GM11168 (cell line): ENCODE results near the gene ZNF710.

Source experiments
- in situ Hi-C: fragments of 300-500 bp; cut with MboI; formaldehyde crosslinking; loops from one replicate; pipeline ENCODE4 v1.12.0; 2022; ENCODE audit warnings: low sequenced_read_pairs; ENCODE audit not compliant: unreplicated experiment

Gene ZNF710

DNA sequence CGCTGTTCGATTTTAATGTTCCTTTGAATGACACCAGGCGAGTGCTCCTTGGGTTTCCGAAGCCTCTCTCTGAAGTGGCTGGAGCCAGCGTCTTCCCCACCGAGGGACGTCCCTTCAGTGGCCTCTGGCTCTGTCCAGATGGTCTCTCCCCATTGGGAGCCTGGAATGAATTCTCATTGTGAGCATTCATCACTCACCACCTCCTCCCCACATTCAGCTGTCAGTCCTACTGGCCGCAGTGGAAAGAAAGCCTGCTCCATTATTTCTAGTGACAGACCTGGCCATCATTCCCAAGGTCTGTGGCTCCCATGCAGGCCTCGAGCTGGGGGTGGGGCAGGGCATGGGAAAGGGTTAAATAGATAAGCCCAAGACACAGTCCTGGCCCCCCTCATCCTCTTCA, 35.2 kb downstream of the ZNF710 start:
- in situ Hi-C loops: no loop called here

DNA sequence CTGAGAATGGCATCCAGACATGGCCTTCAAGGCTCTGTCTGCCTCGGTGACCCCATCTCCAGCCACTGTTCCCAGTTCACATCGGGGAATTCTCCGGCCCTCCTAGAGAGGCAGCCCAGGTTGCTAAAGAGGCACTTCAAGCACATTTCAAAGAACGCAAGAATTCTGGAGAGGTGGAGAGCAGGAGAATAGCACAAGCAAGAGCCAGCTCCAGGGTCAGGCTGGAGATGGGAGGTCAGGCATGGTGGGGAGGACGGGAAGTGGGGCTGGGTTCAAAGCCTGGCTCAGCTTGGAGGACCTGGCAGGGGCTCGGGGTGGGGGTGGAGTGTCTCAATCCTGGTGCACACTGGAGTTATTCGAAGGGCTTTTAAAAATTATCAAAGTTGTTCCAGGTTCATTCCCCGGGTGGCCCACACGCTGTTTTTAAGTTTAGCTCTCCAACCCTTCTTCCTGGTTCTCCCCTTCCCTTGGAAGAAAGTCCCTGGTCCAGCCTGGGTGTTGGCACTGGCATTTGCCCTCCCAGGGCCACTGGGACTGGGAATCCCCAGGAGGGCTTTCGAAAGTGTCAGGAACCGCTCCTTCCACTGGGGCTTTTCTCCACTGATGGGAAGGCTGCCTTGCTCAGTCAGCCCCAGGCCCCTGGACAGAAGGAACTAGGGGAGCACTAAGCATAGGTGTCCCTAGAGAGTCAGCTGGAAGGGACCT, 35.8 kb downstream of the ZNF710 start:
- in situ Hi-C loops: no loop called here

DNA sequence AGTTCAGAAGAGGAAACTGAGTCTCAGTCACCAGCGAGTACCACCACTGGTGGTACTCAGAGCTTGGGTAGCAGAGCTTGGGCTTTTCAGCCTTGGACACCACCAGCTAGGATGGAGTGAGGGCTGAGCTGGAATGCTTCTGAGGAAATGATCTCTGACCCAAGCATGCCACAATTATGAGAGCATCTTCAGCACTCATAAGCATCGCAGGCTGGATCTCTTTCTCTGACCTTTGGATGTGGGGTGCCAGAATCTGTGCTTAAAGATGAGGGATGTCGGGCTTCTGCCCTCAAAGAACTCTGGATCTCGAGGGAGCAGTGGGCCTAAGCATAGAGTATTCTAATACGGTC, 36.4 kb downstream of the ZNF710 start:
- in situ Hi-C loops: no loop called here

DNA sequence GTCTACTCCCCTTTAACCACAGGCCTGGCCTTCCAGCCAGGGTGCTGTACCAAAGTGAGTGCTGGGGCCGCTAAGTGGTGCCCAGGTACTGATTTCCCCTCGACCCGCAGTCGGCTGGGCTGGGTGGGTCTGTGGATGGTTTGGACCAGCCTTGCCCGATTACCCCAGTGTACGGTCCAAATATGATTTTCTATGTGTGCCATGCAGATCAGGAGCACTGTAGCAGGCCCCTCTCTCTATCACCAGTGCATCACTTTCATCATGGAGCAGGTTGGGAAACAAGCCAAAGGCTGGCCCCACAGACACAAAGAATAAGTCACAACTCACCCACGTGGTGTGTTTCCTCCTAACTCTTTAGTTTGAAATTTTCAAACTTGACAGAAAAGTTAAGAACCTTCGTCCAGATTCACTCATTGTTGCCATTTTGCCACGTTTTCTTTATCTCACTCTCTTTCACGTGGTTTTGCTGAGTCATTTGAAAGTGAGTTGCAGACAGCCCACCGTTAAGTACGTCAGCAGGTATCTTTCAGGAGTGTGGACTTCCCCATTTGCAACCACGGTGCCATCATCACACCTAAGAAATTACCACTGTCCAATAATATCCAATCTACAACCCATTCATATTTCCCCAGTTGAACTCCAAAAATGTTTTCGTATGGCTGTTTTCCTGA, 37.0 kb downstream of the ZNF710 start:
- in situ Hi-C loops: no loop called here

DNA sequence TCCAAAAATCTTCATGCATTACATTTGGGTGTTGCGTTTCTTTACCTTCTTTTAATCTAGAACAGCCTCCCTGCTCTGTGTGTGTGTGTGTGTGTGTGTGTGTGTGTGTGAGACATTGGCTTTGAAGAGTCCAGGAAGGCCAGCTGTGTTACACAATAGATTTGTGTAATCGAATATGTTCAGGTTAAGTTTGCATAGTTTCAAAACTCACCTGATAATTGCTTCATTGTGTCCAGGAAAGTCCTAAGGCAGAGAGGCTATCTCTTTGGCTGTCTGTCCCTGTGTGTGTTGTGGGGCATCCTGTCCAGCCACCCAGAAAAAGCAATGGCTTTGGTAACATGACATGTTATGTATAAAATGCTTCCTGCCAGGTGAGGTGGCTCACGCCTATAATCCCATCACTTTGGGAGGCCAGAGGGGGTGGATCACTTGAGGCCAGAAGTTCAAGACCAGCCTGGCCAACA, 37.5 kb downstream of the ZNF710 start:
- in situ Hi-C loops: no loop called here

DNA sequence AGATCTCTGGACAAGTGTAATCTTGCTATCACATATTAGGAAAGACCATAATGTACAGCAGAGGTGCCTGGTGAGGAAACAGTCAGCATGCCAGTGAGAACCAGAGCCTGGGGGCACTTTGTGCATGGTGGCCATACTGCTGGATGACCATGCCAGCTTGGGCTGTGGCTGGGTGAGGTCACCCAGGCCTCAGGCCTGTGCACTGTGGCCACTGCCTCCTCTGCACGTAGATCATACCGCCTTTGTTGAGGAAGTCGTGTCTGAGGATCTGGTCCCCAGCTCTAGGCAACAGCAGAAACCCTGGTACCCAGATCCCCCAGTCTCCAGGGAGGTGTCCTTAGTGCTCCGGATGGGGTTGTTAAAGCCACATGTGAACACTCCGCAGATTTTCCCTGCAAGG, 38.9 kb downstream of the ZNF710 start:
- in situ Hi-C loops: no loop called here

DNA sequence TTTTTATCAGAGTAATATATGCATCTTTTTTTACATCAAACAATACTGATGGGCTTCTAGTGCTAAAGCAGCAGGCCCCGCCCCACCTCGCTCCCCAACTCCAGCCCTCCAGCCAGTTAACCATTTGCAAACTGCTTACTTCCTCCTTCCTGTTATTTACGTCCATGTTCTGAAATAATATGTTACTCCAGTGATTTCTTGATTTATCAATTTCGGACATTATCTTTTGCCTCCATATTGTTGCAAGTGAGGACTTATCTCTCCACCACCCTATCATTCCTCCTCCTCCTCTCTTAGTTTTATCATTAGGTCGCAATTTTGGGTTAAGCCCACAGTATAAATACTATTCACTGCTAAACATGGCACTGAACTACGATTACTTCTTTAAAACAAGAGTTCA, 39.5 kb downstream of the ZNF710 start:
- in situ Hi-C loops: no loop called here

DNA sequence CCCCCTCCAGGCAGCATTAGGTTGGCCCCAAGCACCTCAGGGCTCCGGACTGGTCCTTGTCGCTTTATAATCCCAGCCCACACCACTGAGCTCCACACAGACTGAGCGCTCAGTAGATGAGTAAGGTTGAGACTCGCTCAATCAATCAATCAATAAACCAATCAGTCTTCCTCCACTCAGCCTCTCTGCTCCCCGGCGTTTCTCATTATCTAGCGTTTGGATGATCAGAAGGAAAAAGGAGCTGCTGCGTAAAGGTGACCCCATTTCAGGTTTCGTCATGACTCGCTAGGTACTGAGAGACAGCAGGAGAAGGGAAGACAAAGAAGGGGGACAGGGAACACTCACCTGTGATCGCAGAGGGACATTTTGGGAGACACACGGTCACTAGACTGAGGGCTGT, 41.2 kb downstream of the ZNF710 start:
- in situ Hi-C loops: no loop called here

DNA sequence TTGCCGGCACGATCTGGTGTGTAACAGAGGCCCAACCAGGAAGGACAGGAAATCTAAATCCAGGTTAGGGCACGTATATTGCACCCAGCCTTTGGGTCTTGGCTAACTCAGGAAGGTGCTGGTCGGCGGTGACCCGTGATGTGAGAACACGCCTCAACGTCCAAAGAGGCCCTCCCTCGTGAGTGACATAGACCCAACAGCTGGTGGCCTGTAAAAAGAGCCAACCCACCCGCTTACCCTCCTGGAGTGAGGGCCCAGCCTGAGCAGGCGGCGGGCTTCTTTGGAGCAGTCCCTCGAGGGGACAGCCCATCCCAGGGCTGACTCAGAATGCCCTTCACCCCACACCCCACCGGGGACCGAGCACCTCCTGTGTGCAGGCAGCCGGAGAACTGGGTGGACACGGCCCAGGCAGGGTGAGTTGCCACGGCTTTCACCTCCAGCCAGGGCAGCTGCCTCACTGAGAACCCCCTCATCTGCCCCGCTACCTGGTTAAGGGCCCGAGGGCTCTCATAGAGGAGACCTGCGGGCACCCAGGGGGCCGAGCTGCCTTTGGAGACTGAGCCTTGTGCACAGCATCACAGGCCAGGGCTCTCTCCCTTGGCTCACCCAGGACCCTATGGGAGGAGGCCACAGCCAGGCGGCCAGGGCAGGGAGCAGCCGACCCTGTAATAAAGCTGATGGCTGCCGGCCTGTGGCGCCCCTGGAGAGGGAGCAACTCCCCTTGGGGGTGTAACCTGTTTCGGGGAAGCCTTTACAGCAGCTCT, 41.8 kb downstream of the ZNF710 start:
- in situ Hi-C loops: no loop called here

DNA sequence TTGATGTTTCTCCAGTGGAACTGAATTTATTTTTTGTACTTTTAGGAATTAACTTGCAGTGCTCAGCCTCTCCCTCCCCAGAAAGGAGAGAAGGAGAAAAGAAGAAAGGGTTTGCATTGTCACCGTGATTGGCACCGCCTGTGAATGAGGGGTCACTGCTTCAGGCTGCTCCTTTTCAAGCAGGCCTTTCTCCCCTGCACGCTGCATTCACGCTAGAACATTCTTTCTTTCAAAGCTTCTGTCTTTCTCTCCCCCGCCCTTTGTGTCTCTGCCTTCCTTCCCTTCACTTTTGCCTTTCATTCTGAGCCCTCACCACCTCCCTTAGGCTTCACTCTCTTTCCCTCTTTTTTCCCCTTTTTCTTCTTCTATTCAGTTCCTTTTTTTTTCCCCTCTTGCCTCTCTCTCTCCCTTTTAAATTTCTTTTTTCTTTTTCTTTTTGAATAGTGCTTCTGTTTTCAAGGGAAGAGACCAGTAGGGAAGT, 42.4 kb downstream of the ZNF710 start:
- in situ Hi-C loops: no loop called here

DNA sequence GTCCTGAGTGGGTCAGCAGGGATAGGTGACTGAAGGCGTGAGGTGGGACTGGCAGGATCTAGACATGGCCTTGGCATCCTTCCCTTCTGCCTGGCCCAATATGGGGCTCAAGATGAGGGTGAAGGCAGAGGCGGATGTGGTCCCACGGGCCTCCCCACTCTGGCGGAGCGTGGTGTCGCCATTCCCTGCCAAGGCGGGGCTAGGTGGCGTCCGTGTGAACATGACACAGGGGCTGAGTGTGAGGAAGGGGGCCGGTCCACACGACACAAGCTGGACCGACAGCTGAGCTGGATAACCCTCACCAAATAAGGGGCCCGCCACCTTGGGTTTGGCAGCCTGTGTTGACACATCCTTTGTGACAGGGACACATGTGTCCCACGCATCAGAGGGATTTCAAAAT, 43.1 kb downstream of the ZNF710 start:
- in situ Hi-C loops: no loop called here

DNA sequence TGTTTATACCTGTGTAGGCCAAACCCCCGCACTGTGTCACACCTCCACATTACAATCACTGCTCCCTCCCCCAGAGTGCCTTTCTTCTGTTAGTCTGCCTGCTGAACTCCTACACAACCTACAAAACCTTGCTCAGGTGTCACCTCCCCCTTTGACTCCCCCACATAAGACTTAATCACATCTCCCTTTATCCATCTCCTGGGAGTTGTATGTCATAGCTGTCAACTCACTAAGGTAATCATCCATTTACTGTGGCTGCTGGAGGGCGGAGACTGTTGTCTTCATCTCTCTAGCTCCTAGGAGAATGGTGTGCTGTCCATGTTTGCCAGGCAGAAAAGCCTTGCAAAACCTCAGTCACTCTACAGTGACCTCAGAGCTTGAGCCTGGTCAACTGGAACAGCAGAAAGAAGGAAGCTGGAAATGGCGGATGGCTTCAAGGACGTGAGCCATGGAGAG, 43.8 kb downstream of the ZNF710 start:
- in situ Hi-C loops: no loop called here

DNA sequence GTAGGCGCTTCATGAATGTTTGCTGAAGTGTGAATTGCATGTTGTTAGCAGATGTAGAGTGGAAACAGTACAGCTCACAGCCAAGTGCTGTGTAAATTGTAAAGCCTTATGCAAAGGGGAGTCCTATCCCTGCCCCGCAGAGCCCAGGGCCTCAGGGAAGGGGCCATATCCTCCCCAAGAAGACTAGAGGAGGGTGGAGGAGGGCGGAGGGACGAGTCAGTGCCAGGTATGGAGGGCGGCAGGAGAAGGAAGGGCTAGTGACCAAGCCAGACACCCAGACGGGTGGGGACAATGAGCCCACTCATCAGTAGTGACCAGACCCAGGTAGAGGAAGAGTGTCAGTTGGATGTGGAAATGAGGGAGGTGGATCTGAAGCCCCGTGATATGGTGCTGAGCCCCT, 45.2 kb downstream of the ZNF710 start:
- in situ Hi-C loops: no loop called here

DNA sequence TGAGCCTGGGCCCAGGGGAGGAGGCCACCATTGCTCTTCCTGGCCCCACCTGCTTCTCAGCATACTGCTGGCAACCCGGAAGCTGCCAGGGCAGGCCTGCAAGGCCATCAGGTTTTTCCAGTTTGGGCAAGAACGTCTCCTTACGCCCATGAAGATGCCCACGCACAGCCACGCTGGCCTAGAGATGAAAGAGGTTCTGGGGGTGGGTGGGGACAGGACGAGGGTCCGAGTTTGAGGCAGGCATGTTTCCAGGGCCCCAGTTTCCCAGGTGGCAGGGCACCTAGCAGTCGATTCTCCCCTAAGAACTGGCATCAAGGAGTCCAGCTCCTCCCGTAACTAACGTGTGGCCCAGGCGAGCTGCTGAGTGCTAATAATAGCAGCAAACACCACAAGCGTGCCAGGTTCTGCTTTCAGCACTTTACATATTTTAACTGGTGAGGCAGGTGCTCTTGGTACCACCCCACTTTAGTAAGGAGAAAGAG, 45.8 kb downstream of the ZNF710 start:
- in situ Hi-C loops: no loop called here

DNA sequence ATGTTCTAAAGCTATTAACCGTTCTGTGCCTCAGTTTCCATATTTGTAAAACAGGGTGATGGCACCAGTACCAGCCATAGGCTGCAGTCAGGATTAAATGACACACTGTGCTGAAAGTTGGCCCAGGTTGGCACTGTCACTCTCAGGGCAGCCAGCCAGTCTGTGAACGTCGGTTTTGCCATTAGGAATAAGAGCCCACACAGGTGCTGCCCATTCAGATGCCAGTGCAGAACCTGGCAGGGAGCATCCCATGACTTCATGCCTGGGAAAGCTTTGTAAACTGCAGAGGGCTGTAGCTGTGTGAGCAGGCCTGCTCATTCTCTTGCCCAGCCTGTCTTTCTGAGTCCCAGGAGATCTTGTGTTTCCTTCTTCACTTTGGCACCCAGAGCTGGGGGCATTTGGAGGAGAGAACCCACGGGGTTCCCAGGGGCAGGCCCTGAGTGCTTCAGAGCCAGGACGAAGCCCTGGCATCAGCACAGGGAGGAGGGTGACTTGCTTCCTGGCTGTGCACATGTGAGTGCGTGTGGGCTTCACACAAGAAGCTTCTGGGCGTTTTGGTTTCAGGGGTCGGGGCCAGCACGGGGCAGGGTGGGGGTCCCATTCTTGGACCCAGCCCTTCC, 46.9 kb downstream of the ZNF710 start:
- in situ Hi-C loops: no loop called here

DNA sequence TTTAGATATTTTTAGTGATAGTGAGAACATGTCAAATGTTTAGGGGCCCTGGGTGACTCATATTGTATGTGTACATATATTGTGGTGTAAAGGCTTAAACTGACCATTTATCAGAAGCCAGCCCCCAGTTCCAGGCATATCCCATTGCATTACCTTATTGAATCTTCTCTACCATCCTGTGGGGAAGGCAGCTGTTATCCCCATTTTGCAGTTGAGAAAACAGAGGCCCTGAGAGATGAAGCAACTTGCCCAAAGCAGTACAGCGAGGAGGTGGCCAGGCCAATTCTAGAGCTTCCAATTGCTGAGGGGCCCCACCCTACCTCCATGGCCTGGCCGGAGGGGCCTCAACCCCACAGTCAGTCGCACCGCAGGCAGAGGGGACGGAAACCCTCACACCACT, 47.9 kb downstream of the ZNF710 start:
- in situ Hi-C loops: no loop called here

DNA sequence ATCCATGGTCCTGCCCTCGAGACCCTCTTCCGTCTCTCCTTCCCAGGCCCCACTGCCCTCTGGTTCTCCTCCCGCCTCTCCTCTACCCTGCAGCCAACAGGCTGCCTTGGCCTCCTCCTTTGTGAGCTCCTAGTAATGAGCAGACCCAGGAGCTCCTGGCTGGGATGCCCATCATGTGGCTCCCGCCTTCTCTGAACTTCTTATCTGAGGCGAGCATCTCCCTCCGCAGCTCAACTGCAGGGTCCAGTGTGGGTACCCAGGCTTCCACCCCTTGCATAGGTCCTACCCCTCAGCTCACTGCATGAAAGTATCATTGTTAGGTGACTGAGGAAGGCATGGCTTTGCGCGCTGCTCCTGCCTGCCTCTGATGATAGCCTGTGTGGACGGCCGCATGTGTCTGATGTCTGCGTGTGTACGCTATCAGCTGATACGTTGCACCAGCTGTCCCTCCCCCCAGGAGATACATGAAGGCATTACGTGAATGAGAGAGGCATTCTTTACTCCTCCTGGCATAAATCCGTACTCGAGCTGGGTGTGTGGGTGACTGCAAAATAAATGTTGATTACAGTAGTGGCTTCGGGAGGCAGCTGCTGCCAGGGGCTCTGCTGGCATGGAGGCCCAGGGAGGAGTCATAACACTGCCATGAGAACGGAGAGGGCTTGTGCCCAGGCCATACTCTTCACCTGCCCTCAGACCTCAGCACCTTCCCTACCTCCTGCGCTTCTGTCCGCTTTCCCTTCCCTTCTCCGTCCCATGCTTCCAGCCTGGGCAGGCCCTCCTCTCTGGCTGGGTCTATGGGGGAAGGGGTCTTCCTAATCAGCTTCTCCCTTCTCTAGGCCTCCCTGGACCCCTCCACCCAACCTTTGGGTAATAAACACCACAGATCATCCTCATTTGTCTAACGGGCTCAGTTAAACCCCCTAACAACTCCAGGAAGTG, 48.8 kb downstream of the ZNF710 start:
- in situ Hi-C loops: no loop called here

DNA sequence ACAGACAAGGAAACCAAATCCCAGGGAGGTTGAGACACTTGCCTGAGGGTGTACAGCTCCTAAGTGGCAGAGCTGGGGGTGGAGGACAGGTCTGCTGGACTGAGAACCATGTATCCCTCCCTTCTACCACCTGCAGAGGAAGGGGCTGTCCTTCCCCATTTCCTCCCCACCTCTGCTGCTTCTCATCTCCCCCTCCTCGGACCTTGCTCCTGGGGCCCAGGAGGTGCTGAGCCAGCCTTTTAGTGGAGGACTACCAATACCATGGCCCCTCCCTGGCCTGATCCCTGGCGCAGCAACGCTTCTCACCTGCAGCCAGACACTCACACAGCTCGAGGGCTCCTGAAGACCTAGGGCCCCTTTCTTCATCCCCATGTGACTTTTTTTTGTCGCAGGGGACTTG, 50.8 kb downstream of the ZNF710 start:
- in situ Hi-C loops: no loop called here

DNA sequence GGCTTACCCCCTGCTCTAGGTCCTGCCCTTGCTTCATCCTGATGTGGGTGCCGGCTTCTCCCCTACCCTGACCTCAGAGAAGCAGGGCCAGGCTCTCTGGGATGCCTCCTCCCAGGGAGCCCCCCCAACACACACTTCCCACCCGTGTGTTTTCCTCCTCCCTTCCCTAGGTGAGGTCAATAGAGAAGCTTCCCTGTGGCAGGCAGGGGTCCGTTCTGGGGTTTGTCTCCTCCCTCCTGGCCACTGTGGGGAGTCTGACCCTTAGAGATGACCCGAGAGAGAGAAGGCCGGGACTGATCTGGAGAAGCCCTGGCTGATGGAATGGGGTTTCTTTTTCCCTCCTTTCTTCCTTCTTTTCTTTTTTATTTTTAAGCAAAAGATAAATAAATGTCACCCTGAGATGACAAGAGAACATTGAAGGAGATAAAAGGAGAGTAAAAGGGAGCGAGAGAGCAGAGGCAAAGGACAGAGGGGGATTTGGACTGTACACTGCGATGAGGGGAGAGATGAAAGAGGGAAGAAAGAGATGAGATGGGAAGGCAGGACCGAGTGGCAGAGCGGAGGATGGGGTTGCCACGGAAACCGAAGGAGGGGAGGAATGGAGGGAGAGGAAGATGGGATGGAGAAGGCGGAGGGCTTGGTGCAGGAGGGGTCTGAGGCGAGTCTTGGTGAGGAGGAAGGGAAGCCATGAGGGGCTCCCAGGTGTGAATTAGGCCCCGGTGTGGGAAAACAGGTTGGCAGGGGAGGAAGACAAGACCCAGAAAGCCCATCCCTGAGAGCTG, 52.8 kb downstream of the ZNF710 start:
- in situ Hi-C loops: no loop called here
